ENCODE results near the gene POGZ. TPM values are rescaled to one million over a fixed set of nuclear protein-coding genes. Genes with fewer than 3 reads are reported as not detected.
A peak's percentile ranks its signal among the peaks of the same experiment; 100 is the strongest.
"Not testable (repeated sequence)": the region's sequence is repeated elsewhere in the genome, so short reads cannot be mapped to it uniquely, and the experiment has no call there.

Gene POGZ
- total RNA-seq, 4 donors from 2014 or later: 44.1 to 90.9 (median 72.7) TPM

- 58 to 69% methylated on average over 2 to 4 of the region's 4 CpGs for whole genome bisulfite sequencing, 2 donors (ENCODE audit: low coverage in 1 of 2)
- peak overlapping the region in 3 of 4 donors; percentile 11 to 48 (median 45) for H3K27ac ChIP-seq
These were observed 14.5 kb downstream of the POGZ start for GRCh38 chr1:151444783-151445177.

GRCh38 chr1:151443846-151444782, 15.2 kb downstream of the POGZ start:
- intact Hi-C loops (cut with DNase I; ENCODE audit: low total_unique reads): loop anchor here (10.0 kb wide), 1 partner anchor 101 kb away; the partner anchor contains the start of gene TUFT1
- peaks cover 5 to 36% (median 14%) of the 10 kb centered on the region in 4 donors for H3K4me1 ChIP-seq
- in situ Hi-C loops (cut with MboI; ENCODE audit: low pct_ligation_motif_present in 1 of 4, low pct_unique_long_range_greater_than_20kb in 1 of 4, low sequenced_read_pairs in 3 of 4): loop anchor here in 1 of 4 donors (25.0 kb wide), 1 partner anchor 293 kb away; no protein-coding TSS in a partner anchor
- peak overlapping the region in 3 of 4 donors; percentile 11 to 48 (median 45) for H3K27ac ChIP-seq
- TF ChIP-seq EP300 (IDR thresholded peaks at IDR 0.05; ENCODE audit: low read depth) (no peak), CTCF (IDR thresholded peaks at IDR 0.05) (peak; percentile 68 to 79 (median 74))
- 39 to 42% methylated on average over 4 of the region's 4 CpGs for WGBS, 2 donors (ENCODE audit: low coverage in 1 of 2)
- no peaks in the 10 kb centered on the region for H3K27me3 ChIP-seq
- no peak overlapping the region for H3K4me3 ChIP-seq
- peak; percentile 77 for DNase-seq
- H3K36me3 ChIP-seq: peaks cover 0 to 6% (median 0%) of the 10 kb centered on the region in 4 donors
- no peaks in the 10 kb centered on the region for H3K9me3 ChIP-seq

More at GRCh38 chr1:151444783-151445177, 14.5 kb downstream of the POGZ start:
- intact Hi-C loops (cut with DNase I; ENCODE audit: low total_unique reads) (loop anchor here (10.0 kb wide), 1 partner anchor 100 kb away; the partner anchor contains the start of gene TUFT1), in situ Hi-C loops (cut with MboI; ENCODE audit: low pct_ligation_motif_present in 1 of 4, low pct_unique_long_range_greater_than_20kb in 1 of 4, low sequenced_read_pairs in 3 of 4) (loop anchor here in 1 of 4 donors (25.0 kb wide), 1 partner anchor 293 kb away; no protein-coding TSS in a partner anchor)
- peaks cover 5 to 36% (median 14%) of the 10 kb centered on the region in 4 donors for H3K4me1 ChIP-seq
- H3K4me3 ChIP-seq: no peak overlapping the region
- H3K27me3 ChIP-seq: no peaks in the 10 kb centered on the region
- TF ChIP-seq EP300 (IDR thresholded peaks at IDR 0.05; ENCODE audit: low read depth): no peak
- TF ChIP-seq POLR2A (IDR thresholded peaks at IDR 0.05): no peak
- no peak for TF ChIP-seq CTCF (IDR thresholded peaks at IDR 0.05)
- TF ChIP-seq POLR2AphosphoS5 (IDR thresholded peaks at IDR 0.05): no peak
- H3K36me3 ChIP-seq: peaks cover 0 to 6% (median 0%) of the 10 kb centered on the region in 4 donors
- H3K9me3 ChIP-seq: no peaks in the 10 kb centered on the region
- no peak for DNase-seq

- Histone ChIP-seq H3K36me3 (peaks cover 0 to 11% (median 4%) of the 10 kb centered on the region in 4 donors), H3K4me1 (peaks cover 0 to 33% (median 9%) of the 10 kb centered on the region in 4 donors)
- H3K4me3 ChIP-seq; H3K27me3 ChIP-seq; H3K27ac ChIP-seq; intact Hi-C loops (cut with DNase I; ENCODE audit: low total_unique reads); H3K9me3 ChIP-seq; DNase-seq: not testable (repeated sequence)
- in situ Hi-C loops (cut with MboI; ENCODE audit: low pct_ligation_motif_present in 1 of 4, low pct_unique_long_range_greater_than_20kb in 1 of 4, low sequenced_read_pairs in 3 of 4): loop anchor here in 1 of 4 donors (25.0 kb wide), 1 partner anchor 300 kb away; no protein-coding TSS in a partner anchor
- WGBS, 2 donors (ENCODE audit: low coverage in 1 of 2): 54 to 63% methylated on average over 5 to 8 of the region's 8 CpGs
These were observed 21.9 kb downstream of the POGZ start for GRCh38 chr1:151437396-151437795.

GRCh38 chr1:151436985-151437384, 22.3 kb downstream of the POGZ start:
- peaks cover 0 to 11% (median 4%) of the 10 kb centered on the region in 4 donors for H3K36me3 ChIP-seq
- no peak for TF ChIP-seq POLR2AphosphoS5 (IDR thresholded peaks at IDR 0.05)
- no peak for TF ChIP-seq CTCF (IDR thresholded peaks at IDR 0.05)
- TF ChIP-seq POLR2A (IDR thresholded peaks at IDR 0.05): no peak
- TF ChIP-seq EP300 (IDR thresholded peaks at IDR 0.05; ENCODE audit: low read depth): no peak
- 57 to 83% methylated on average over 3 to 6 of the region's 6 CpGs for WGBS, 2 donors (ENCODE audit: low coverage in 1 of 2)
- in situ Hi-C loops (cut with MboI; ENCODE audit: low pct_ligation_motif_present in 1 of 4, low pct_unique_long_range_greater_than_20kb in 1 of 4, low sequenced_read_pairs in 3 of 4) (loop anchor here in 1 of 4 donors (25.0 kb wide), 1 partner anchor 300 kb away; no protein-coding TSS in a partner anchor), intact Hi-C loops (cut with DNase I; ENCODE audit: low total_unique reads) (no loop called here)
- H3K27me3 ChIP-seq: no peaks in the 10 kb centered on the region
- no peak overlapping the region for H3K4me3 ChIP-seq
- H3K27ac ChIP-seq: no peak overlapping the region
- H3K9me3 ChIP-seq: no peaks in the 10 kb centered on the region
- no peak for DNase-seq
- H3K4me1 ChIP-seq: peaks cover 0 to 33% (median 9%) of the 10 kb centered on the region in 4 donors
